ENCODE results near the gene RPS6KB2. TPM values are rescaled to one million over a fixed set of nuclear protein-coding genes. Genes with fewer than 3 reads are reported as not detected.

The RPS6KB2 gene
- total and polyA plus RNA-seq, 2 donors (not counting 1 experiment from before 2014, with no cell fraction given) = 81.8 to 131 TPM

DNA sequence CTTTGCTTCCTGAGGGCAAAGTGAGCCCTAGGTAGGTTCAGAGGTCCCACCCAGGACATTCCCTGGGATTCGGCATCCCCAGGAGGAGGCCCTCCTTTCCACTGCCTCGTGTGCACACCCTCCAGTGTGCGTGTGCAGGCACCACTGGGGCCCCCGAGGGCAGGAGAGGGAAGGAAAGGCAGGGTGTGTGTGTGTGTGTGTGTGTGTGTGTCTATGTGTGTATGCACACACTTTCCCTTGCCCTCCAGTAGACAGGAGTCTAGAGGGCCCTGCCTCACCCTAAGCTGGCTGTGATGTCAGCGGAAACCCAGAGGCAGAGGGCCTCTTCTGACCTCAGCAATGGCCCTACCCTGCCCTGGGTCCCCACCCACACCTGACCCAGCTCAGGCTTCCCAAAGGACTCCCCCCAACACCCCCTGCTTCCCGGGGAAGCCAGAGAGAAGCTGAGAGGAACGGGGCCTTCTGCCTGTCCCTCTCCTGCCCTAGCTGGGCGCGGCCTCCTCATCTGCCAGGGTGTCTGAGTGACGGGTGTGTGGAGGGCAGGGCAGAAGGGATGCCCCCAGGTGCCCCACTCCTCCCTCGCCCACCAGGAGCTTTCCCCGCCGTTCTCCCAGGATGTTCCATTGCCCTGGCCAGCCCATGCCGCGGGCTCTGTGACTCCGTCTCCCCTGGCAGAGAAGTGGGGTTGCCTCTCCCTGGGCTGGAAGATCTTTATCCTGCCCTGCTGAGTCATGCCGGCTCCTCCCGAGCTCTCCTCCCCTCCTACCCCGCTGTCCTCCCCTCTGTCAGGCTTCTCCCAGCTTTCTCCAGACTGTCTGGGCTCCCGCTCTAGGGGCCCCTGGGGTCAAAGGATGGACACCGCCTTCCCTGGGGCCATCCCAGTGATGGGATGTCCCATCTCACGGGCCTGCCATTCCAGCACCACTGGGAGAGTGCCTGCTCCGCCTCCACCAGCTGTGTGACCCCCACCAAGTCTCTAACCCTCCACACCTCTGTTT is 48.9 kb upstream of the RPS6KB2 start:
- TF ChIP-seq EZH2 (IDR thresholded peaks at IDR 0.05; ENCODE audit: borderline replicate concordance, insufficient read depth, low read depth, low read length, poor library complexity, severe bottlenecking) = no peak
- TF ChIP-seq, protein P1, sequence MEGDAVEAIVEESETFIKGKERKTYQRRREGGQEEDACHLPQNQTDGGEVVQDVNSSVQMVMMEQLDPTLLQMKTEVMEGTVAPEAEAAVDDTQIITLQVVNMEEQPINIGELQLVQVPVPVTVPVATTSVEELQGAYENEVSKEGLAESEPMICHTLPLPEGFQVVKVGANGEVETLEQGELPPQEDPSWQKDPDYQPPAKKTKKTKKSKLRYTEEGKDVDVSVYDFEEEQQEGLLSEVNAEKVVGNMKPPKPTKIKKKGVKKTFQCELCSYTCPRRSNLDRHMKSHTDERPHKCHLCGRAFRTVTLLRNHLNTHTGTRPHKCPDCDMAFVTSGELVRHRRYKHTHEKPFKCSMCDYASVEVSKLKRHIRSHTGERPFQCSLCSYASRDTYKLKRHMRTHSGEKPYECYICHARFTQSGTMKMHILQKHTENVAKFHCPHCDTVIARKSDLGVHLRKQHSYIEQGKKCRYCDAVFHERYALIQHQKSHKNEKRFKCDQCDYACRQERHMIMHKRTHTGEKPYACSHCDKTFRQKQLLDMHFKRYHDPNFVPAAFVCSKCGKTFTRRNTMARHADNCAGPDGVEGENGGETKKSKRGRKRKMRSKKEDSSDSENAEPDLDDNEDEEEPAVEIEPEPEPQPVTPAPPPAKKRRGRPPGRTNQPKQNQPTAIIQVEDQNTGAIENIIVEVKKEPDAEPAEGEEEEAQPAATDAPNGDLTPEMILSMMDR (IDR thresholded peaks at IDR 0.05) = no peak

More for the DNA sequence above, 48.9 kb upstream of the RPS6KB2 start:
- Histone ChIP-seq H3K4me2 (replicated peaks; ENCODE audit: low read depth, low read length, poor library complexity, severe bottlenecking) (no peak overlapping the region), H3K27ac (ENCODE audit: low read length in 2 of 2) (no peak overlapping the region), H3K4me1 (ENCODE audit: control insufficient read depth in 2 of 2, insufficient read depth in 2 of 2, low read length in 2 of 2) (peaks cover 27 to 35% of the 10 kb centered on the region in 2 donors), H3K27me3 (replicated peaks in 1 of 4; ENCODE audit: control extremely low read depth in 1 of 4, control insufficient read depth in 3 of 4, insufficient read depth in 4 of 4, low read length in 3 of 4) (no peaks in the 10 kb centered on the region), H3K9me3 (ENCODE audit: control extremely low read depth in 1 of 3, control insufficient read depth in 2 of 3, insufficient read depth in 1 of 3, low read length in 2 of 3) (no peaks in the 10 kb centered on the region), H3K79me2 (ENCODE audit: control insufficient read depth, insufficient read depth, low read length) (peaks cover 11% of the 10 kb centered on the region), H3K4me3 (ENCODE audit: control extremely low read depth in 1 of 5, extremely low read depth in 1 of 5, insufficient read depth in 1 of 5, low read depth in 2 of 5, low read length in 4 of 5) (no peak overlapping the region), H3K9ac (ENCODE audit: low read length) (no peak overlapping the region), H3K36me3 (replicated peaks in 1 of 2; ENCODE audit: control extremely low read depth in 1 of 2, control insufficient read depth in 1 of 2, extremely low read depth in 1 of 2, insufficient read depth in 2 of 2, low read length in 1 of 2) (no peaks in the 10 kb centered on the region), H2AFZ (ENCODE audit: insufficient read depth, low read depth, low read length, poor library complexity, severe bottlenecking) (no peak overlapping the region), H4K20me1 (ENCODE audit: control insufficient read depth, insufficient read depth, low read length, poor library complexity, severe bottlenecking) (no peaks in the 10 kb centered on the region)
- peak overlapping the region; percentile 73 for H3K27ac Mint-ChIP-seq
- ATAC-seq (ENCODE audit: low read depth) (no peak), DNase-seq (no peak)
- no peaks in the 10 kb centered on the region for H3K9me3 Mint-ChIP-seq (ENCODE audit: insufficient read depth)
- H3K4me1 Mint-ChIP-seq = peaks cover 33% of the 10 kb centered on the region
- ChIA-PET CTCF (interaction anchor here (1.0 to 42.2 kb wide), 4 partner anchors 8 to 116 kb away, joined by 3 to 2379 read pairs (median 60); partner anchors contain the start of genes CLCF1 and POLD4), POLR2A (interaction anchor here (2.1 to 5.8 kb wide), 3 partner anchors 9 to 25 kb away, joined by 5 to 153 read pairs (median 47); partner anchors contain the start of genes CLCF1 and POLD4)
- H3K27me3 Mint-ChIP-seq = no peaks in the 10 kb centered on the region
- 93% methylated on average over 18 of the region's 23 CpGs for WGBS (ENCODE audit: insufficient coverage)
- no peak overlapping the region for H3K4me3 Mint-ChIP-seq
- intact Hi-C loops (cut with micrococcal nuclease) = loop anchor here (5.0 kb wide), 2 partner anchors 92 to 137 kb away; partner anchors contain the start of gene ANKRD13D
